Measurements from ENCODE around the gene ASTN1.

- TF ChIP-seq ZBTB49 (tag by site-specific recombination; IDR thresholded peaks at IDR 0.05; ENCODE audit: low read depth) (no peak), CTCF (tag by site-specific recombination; IDR thresholded peaks at IDR 0.05) (peak; percentile 35; the same call in 1 of the 2 replicates), ZNF76 (tag by site-specific recombination; IDR thresholded peaks at IDR 0.05; ENCODE audit: borderline replicate concordance, low read depth) (no peak), ZNF140 (tag by site-specific recombination; IDR thresholded peaks at IDR 0.05) (no peak), ZNF366 (tag by site-specific recombination; conservative IDR thresholded peaks at IDR 0.05) (peak; percentile 27; the same call in 1 of the 2 replicates), YY1 (tag by site-specific recombination; IDR thresholded peaks at IDR 0.05) (peak; percentile 53; the same call in 1 of the 2 replicates), ZNF341 (tag by site-specific recombination; IDR thresholded peaks at IDR 0.05; ENCODE audit: low read depth) (no peak), OSR2 (tag by site-specific recombination; IDR thresholded peaks at IDR 0.05) (no peak)
- TF ChIP-seq, protein P1, sequence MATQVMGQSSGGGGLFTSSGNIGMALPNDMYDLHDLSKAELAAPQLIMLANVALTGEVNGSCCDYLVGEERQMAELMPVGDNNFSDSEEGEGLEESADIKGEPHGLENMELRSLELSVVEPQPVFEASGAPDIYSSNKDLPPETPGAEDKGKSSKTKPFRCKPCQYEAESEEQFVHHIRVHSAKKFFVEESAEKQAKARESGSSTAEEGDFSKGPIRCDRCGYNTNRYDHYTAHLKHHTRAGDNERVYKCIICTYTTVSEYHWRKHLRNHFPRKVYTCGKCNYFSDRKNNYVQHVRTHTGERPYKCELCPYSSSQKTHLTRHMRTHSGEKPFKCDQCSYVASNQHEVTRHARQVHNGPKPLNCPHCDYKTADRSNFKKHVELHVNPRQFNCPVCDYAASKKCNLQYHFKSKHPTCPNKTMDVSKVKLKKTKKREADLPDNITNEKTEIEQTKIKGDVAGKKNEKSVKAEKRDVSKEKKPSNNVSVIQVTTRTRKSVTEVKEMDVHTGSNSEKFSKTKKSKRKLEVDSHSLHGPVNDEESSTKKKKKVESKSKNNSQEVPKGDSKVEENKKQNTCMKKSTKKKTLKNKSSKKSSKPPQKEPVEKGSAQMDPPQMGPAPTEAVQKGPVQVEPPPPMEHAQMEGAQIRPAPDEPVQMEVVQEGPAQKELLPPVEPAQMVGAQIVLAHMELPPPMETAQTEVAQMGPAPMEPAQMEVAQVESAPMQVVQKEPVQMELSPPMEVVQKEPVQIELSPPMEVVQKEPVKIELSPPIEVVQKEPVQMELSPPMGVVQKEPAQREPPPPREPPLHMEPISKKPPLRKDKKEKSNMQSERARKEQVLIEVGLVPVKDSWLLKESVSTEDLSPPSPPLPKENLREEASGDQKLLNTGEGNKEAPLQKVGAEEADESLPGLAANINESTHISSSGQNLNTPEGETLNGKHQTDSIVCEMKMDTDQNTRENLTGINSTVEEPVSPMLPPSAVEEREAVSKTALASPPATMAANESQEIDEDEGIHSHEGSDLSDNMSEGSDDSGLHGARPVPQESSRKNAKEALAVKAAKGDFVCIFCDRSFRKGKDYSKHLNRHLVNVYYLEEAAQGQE (tag by site-specific recombination; IDR thresholded peaks at IDR 0.05), result no peak
Measured at GRCh38 chr1:177164380-177165068, at the start of gene ASTN1.
